ENCODE measurements around the gene LAMTOR4.

The LAMTOR4 gene

GRCh38 chr7:100170101-100170897 lies 21.6 kb downstream of the LAMTOR4 start:
- Mint-ChIP-seq H3K4me3 (peak overlapping the region; percentile 78), H3K27ac (no peak overlapping the region)
- no peak for DNase-seq

GRCh38 chr7:100171087-100171681 lies 22.5 kb downstream of the LAMTOR4 start:
- H3K27me3 Mint-ChIP-seq (ENCODE audit: low read depth, poor library complexity): peaks cover 55% of the 10 kb centered on the region
- H3K27ac Mint-ChIP-seq: no peak overlapping the region
- DNase-seq: peak; percentile 69
- peaks cover 64% of the 10 kb centered on the region for H3K4me1 Mint-ChIP-seq
- peaks cover 33% of the 10 kb centered on the region for H3K36me3 Mint-ChIP-seq (ENCODE audit: low read depth)
- H3K4me3 Mint-ChIP-seq: peak overlapping the region; percentile 78
- TF ChIP-seq CTCF (IDR thresholded peaks at IDR 0.05): no peak
- H3K9me3 Mint-ChIP-seq: no peaks in the 10 kb centered on the region

More at GRCh38 chr7:100170101-100170897, 21.6 kb downstream of the LAMTOR4 start:
- peaks cover 64% of the 10 kb centered on the region for H3K27me3 Mint-ChIP-seq (ENCODE audit: low read depth, poor library complexity)
- no peaks in the 10 kb centered on the region for H3K9me3 Mint-ChIP-seq
- H3K36me3 Mint-ChIP-seq (ENCODE audit: low read depth): peaks cover 30% of the 10 kb centered on the region
- H3K4me1 Mint-ChIP-seq: peaks cover 59% of the 10 kb centered on the region
- TF ChIP-seq CTCF (IDR thresholded peaks at IDR 0.05): no peak

- DNase-seq: no peak
- H3K27me3 Mint-ChIP-seq (ENCODE audit: low read depth, poor library complexity): peaks cover 49% of the 10 kb centered on the region
- H3K4me1 Mint-ChIP-seq: peaks cover 65% of the 10 kb centered on the region
Observed at GRCh38 chr7:100171840-100172239, 23.1 kb downstream of the LAMTOR4 start.

GRCh38 chr7:100173806-100174495 lies 25.2 kb downstream of the LAMTOR4 start:
- peaks cover 38% of the 10 kb centered on the region for H3K27me3 Mint-ChIP-seq (ENCODE audit: low read depth, poor library complexity)
- no peak overlapping the region for H3K4me3 Mint-ChIP-seq
- peaks cover 33% of the 10 kb centered on the region for H3K36me3 Mint-ChIP-seq (ENCODE audit: low read depth)
- no peak for DNase-seq
- H3K9me3 Mint-ChIP-seq: no peaks in the 10 kb centered on the region
- H3K4me1 Mint-ChIP-seq: peaks cover 45% of the 10 kb centered on the region
- TF ChIP-seq CTCF (IDR thresholded peaks at IDR 0.05): no peak
- H3K27ac Mint-ChIP-seq: no peak overlapping the region

More at GRCh38 chr7:100171840-100172239, 23.1 kb downstream of the LAMTOR4 start:
- Mint-ChIP-seq H3K9me3 (no peaks in the 10 kb centered on the region), H3K36me3 (ENCODE audit: low read depth) (peaks cover 33% of the 10 kb centered on the region), H3K4me3 (peak overlapping the region; percentile 63), H3K27ac (no peak overlapping the region)
- no peak for TF ChIP-seq CTCF (IDR thresholded peaks at IDR 0.05)

GRCh38 chr7:100174582-100174981 lies 25.9 kb downstream of the LAMTOR4 start:
- no peak for DNase-seq
- peak overlapping the region; percentile 82 for H3K4me3 Mint-ChIP-seq
- peaks cover 45% of the 10 kb centered on the region for H3K4me1 Mint-ChIP-seq
- H3K36me3 Mint-ChIP-seq (ENCODE audit: low read depth): peaks cover 33% of the 10 kb centered on the region
- TF ChIP-seq CTCF (IDR thresholded peaks at IDR 0.05): no peak
- H3K27me3 Mint-ChIP-seq (ENCODE audit: low read depth, poor library complexity): peaks cover 36% of the 10 kb centered on the region
- H3K9me3 Mint-ChIP-seq: no peaks in the 10 kb centered on the region
- H3K27ac Mint-ChIP-seq: no peak overlapping the region
